ENCODE results near the gene HDGF.

The HDGF gene

DNA sequence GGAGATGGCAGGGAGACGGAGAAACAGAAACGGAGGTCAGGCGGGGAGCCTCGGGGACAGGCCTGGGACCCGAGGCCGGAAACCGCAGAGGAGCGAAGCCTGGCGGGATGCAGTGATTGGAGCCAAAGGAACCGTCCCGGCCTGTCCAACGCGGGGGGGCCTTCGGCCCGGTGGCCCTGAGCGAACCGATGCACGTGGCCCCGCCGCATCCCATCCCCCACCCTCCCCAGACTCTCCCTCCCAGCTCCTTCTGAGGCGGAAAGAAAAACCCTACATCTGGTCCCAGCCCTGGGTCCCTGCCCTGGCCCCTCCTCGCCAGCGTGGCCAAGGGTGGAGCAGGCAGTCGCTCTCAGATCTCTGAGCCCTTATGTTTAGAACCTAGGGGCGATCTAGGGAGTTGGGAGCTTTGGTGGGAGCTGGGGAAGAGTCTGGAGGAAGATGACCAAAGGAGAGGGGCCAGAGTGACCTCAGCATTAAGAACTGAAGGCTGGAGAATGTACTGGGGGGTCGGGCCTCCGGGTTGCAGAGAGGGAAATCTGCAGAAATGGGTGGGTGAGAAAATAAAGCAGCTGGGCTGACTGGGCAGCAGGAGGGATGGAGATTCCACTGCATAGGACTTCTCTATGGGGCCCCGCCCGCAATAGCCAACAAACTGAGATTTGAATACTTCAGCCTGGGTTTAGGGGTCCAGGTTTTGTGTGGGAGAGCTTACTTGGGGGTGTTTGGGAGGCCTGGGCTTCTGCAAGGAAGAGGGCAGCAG is 44.6 kb downstream of the HDGF start:
- peak overlapping the region; percentile 54 for H3K23ac ChIP-seq (ENCODE audit: low read length)
- WGBS (ENCODE audit: extremely low coverage, insufficient coverage, low lambda C conversion rate) = no CpG with 5 or more reads among the region's 29 CpGs
- H2BK5ac ChIP-seq (ENCODE audit: low read length) = peak overlapping the region; percentile 83
- H3K27ac ChIP-seq (ENCODE audit: low read depth, low read length) = peak overlapping the region; percentile 98
- peaks cover 2% of the 10 kb centered on the region for H3K79me1 ChIP-seq (ENCODE audit: low read length)
- peak overlapping the region; percentile 92 for H3K4ac ChIP-seq (ENCODE audit: low read depth, low read length)
- H4K5ac ChIP-seq (ENCODE audit: low read length) = peak overlapping the region; percentile 97
- peak overlapping the region; percentile 8 for H2AK5ac ChIP-seq (ENCODE audit: low read length)
- H3K18ac ChIP-seq (ENCODE audit: low read length) = peak overlapping the region; percentile 94
- H3K56ac ChIP-seq (ENCODE audit: low read length) = peak overlapping the region; percentile 90
- peaks cover 42% of the 10 kb centered on the region for H3K4me1 ChIP-seq (ENCODE audit: control insufficient read depth, low read depth, low read length)
- H2BK120ac ChIP-seq (ENCODE audit: low read depth, low read length) = peak overlapping the region; percentile 95
- no peaks in the 10 kb centered on the region for H3K36me3 ChIP-seq (ENCODE audit: control insufficient read depth, insufficient read depth, low read length)
- peak overlapping the region; percentile 34 for H3K4me3 ChIP-seq (ENCODE audit: low read length)
- H3K27me3 ChIP-seq (ENCODE audit: insufficient read depth, low read length, poor library complexity) = no peaks in the 10 kb centered on the region
- peak overlapping the region; percentile 78 for H3K9ac ChIP-seq (ENCODE audit: low read length)
- H3K4me2 ChIP-seq (ENCODE audit: low read length) = peak overlapping the region; percentile 69
- DNase-seq = peak; percentile 91
- peaks cover 3% of the 10 kb centered on the region for H3K79me2 ChIP-seq (ENCODE audit: control insufficient read depth, insufficient read depth, low read length)
- peak overlapping the region; percentile 90 for H4K8ac ChIP-seq (ENCODE audit: low read depth, low read length)
- H2BK15ac ChIP-seq (replicated peaks; ENCODE audit: low read depth) = peak overlapping the region; percentile 9

GRCh38 chr1:156705918-156706656 is 45.4 kb downstream of the HDGF start:
- Histone ChIP-seq H3K9ac (ENCODE audit: low read length) (peak overlapping the region; percentile 78), H3K4me1 (ENCODE audit: control insufficient read depth, low read depth, low read length) (peaks cover 39% of the 10 kb centered on the region), H3K4ac (ENCODE audit: low read depth, low read length) (peak overlapping the region; percentile 92), H3K4me2 (ENCODE audit: low read length) (peak overlapping the region; percentile 92), H3K36me3 (ENCODE audit: control insufficient read depth, insufficient read depth, low read length) (no peaks in the 10 kb centered on the region), H3K79me2 (ENCODE audit: control insufficient read depth, insufficient read depth, low read length) (peaks cover 3% of the 10 kb centered on the region), H3K23ac (ENCODE audit: low read length) (peak overlapping the region; percentile 54), H3K4me3 (ENCODE audit: low read length) (peak overlapping the region; percentile 51), H3K79me1 (ENCODE audit: low read length) (peaks cover 2% of the 10 kb centered on the region), H2AK5ac (ENCODE audit: low read length) (no peak overlapping the region), H3K18ac (ENCODE audit: low read length) (peak overlapping the region; percentile 94), H4K8ac (ENCODE audit: low read depth, low read length) (peak overlapping the region; percentile 90), H3K27ac (ENCODE audit: low read depth, low read length) (peak overlapping the region; percentile 98), H3K27me3 (ENCODE audit: insufficient read depth, low read length, poor library complexity) (no peaks in the 10 kb centered on the region), H3K56ac (ENCODE audit: low read length) (peak overlapping the region; percentile 90), H2BK5ac (ENCODE audit: low read length) (peak overlapping the region; percentile 70), H4K5ac (ENCODE audit: low read length) (no peak overlapping the region), H2BK120ac (ENCODE audit: low read depth, low read length) (peak overlapping the region; percentile 95), H2BK15ac (replicated peaks; ENCODE audit: low read depth) (no peak overlapping the region)
- peak; percentile 97 for DNase-seq
- WGBS (ENCODE audit: extremely low coverage, insufficient coverage, low lambda C conversion rate) = no CpG with 5 or more reads among the region's 45 CpGs

DNA sequence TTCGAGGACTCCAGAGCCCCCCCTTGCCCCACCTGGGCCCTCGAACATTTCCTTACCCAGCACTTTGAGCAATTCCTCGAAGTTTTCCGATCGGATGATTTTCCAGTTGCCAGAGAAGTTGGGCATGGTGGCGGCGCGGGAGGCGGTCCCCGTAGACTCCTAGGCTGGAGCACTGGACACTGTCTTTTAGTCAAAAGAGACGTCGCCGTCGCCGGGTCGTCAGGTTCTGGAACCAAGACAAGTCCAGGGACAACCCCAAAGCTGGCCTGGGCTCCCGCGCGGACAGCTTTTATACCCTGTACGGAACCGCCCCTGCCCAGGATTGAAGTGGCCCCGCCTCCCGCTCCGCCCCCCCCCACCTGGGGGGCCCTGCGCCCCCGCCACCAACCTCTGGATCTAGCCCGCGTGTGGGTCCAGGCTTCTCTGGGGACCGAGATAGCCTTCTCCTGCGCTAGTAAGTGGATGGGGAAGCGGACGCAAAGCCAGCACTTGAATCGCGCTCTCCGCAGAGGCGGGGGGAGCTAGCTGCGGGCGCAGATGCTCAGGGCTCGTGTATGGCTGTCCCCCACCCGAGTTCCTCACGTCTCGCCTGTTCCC is 46.1 kb downstream of the HDGF start, which contains the start of gene CRABP2:
TSS of gene CRABP2 (minus strand) at position 263 of the 597 bp plus-strand sequence. CDS start at position 126, 137 bp downstream.
- peak; percentile 80 for DNase-seq
- WGBS (ENCODE audit: extremely low coverage, insufficient coverage, low lambda C conversion rate) = no CpG with 5 or more reads among the region's 42 CpGs
- H3K18ac ChIP-seq (ENCODE audit: low read length) = peak within 1 kb of the TSS; percentile 94

DNA sequence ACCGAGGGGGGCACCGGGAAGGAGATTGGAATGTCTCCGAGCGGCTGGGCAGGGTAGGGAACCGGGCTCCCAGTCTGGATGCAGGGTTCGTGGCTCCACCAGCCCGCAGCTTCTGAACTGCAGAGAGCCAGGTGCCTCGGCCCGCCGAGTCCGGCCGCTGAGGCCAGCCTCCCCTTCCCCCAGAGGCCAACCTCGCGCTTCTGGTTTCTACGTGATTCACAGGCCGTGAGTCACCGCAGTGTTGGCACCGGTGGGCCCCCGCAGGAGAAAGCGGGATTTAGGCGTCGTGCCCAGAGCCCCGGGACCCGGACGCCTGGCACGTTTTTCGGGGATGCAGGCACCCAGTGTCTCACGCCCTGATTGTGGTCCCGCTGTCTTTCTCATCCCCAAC is 46.5 kb downstream of the HDGF start:
- peaks cover 2% of the 10 kb centered on the region for H3K79me1 ChIP-seq (ENCODE audit: low read length)
- peaks cover 2% of the 10 kb centered on the region for H3K36me3 ChIP-seq (ENCODE audit: control insufficient read depth, insufficient read depth, low read length)
- H3K9ac ChIP-seq (ENCODE audit: low read length) = peak overlapping the region; percentile 60
- H3K27me3 ChIP-seq (ENCODE audit: insufficient read depth, low read length, poor library complexity) = no peaks in the 10 kb centered on the region
- H3K79me2 ChIP-seq (ENCODE audit: control insufficient read depth, insufficient read depth, low read length) = peaks cover 3% of the 10 kb centered on the region
- H2BK5ac ChIP-seq (ENCODE audit: low read length) = no peak overlapping the region
- no peak overlapping the region for H2AK5ac ChIP-seq (ENCODE audit: low read length)
- peak overlapping the region; percentile 90 for H3K56ac ChIP-seq (ENCODE audit: low read length)
- H3K4me2 ChIP-seq (ENCODE audit: low read length) = peak overlapping the region; percentile 90
- peak overlapping the region; percentile 29 for H3K4ac ChIP-seq (ENCODE audit: low read depth, low read length)
- peak overlapping the region; percentile 39 for H3K4me3 ChIP-seq (ENCODE audit: low read length)
- H4K8ac ChIP-seq (ENCODE audit: low read depth, low read length) = no peak overlapping the region
- no peak overlapping the region for H3K23ac ChIP-seq (ENCODE audit: low read length)
- no peak overlapping the region for H2BK120ac ChIP-seq (ENCODE audit: low read depth, low read length)
- H3K27ac ChIP-seq (ENCODE audit: low read depth, low read length) = no peak overlapping the region
- peaks cover 36% of the 10 kb centered on the region for H3K4me1 ChIP-seq (ENCODE audit: control insufficient read depth, low read depth, low read length)
- WGBS (ENCODE audit: extremely low coverage, insufficient coverage, low lambda C conversion rate) = no CpG with 5 or more reads among the region's 29 CpGs
- no peak overlapping the region for H2BK15ac ChIP-seq (replicated peaks; ENCODE audit: low read depth)
- no peak overlapping the region for H4K5ac ChIP-seq (ENCODE audit: low read length)
- DNase-seq = peak; percentile 56
- H3K18ac ChIP-seq (ENCODE audit: low read length) = peak overlapping the region; percentile 31

More for the DNA sequence above, 46.1 kb downstream of the HDGF start, which contains the start of gene CRABP2:
- no peak within 1 kb of the TSS for H2AK5ac ChIP-seq (ENCODE audit: low read length)
- peaks cover 2% of the 10 kb centered on the region for H3K79me1 ChIP-seq (ENCODE audit: low read length)
- no peaks in the 10 kb centered on the region for H3K27me3 ChIP-seq (ENCODE audit: insufficient read depth, low read length, poor library complexity)
- H3K4me2 ChIP-seq (ENCODE audit: low read length) = peak within 1 kb of the TSS; percentile 92
- no peak within 1 kb of the TSS for H2BK120ac ChIP-seq (ENCODE audit: low read depth, low read length)
- peak within 1 kb of the TSS; percentile 70 for H2BK5ac ChIP-seq (ENCODE audit: low read length)
- no peak within 1 kb of the TSS for H2BK15ac ChIP-seq (replicated peaks; ENCODE audit: low read depth)
- H4K8ac ChIP-seq (ENCODE audit: low read depth, low read length) = no peak within 1 kb of the TSS
- peak within 1 kb of the TSS; percentile 37 for H3K23ac ChIP-seq (ENCODE audit: low read length)
- peaks cover 36% of the 10 kb centered on the region for H3K4me1 ChIP-seq (ENCODE audit: control insufficient read depth, low read depth, low read length)
- no peak within 1 kb of the TSS for H4K5ac ChIP-seq (ENCODE audit: low read length)
- H3K4me3 ChIP-seq (ENCODE audit: low read length) = peak within 1 kb of the TSS; percentile 51
- peak within 1 kb of the TSS; percentile 78 for H3K9ac ChIP-seq (ENCODE audit: low read length)
- H3K36me3 ChIP-seq (ENCODE audit: control insufficient read depth, insufficient read depth, low read length) = peaks cover 2% of the 10 kb centered on the region
- H3K56ac ChIP-seq (ENCODE audit: low read length) = peak within 1 kb of the TSS; percentile 90
- peak within 1 kb of the TSS; percentile 92 for H3K4ac ChIP-seq (ENCODE audit: low read depth, low read length)
- peaks cover 3% of the 10 kb centered on the region for H3K79me2 ChIP-seq (ENCODE audit: control insufficient read depth, insufficient read depth, low read length)
- peak within 1 kb of the TSS; percentile 98 for H3K27ac ChIP-seq (ENCODE audit: low read depth, low read length)

DNA sequence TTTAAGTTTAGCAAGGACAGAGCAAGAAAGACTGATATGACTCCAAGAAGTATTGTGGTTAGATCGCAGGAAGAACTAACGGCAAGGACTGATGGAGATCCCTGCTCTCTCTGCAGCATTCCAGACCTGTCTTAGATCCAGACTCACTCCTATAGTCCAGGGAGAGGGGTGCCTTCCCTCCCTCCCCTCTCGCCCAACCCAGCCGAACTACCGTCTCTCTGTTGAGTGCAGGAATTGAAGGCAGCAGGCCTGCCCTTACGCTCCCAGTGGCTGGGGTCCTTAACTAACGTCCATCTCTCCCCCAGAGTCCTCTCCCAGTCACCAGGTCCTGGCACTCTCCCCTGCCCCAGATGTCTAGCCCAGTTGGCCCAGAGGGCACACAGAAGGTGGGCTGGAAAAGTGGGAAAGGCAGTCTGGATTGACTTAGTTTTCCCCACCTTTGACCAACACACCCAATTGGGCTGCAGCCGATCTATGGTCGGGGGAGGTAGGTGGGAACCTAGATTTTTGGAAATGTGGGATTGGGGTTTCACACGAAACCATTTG is 47.2 kb downstream of the HDGF start:
- peak overlapping the region; percentile 60 for H3K9ac ChIP-seq (ENCODE audit: low read length)
- peak overlapping the region; percentile 90 for H3K56ac ChIP-seq (ENCODE audit: low read length)
- H3K4me3 ChIP-seq (ENCODE audit: low read length) = peak overlapping the region; percentile 39
- no peak overlapping the region for H3K27ac ChIP-seq (ENCODE audit: low read depth, low read length)
- no peak overlapping the region for H2AK5ac ChIP-seq (ENCODE audit: low read length)
- no peak overlapping the region for H3K23ac ChIP-seq (ENCODE audit: low read length)
- H3K4me1 ChIP-seq (ENCODE audit: control insufficient read depth, low read depth, low read length) = peaks cover 31% of the 10 kb centered on the region
- H3K79me2 ChIP-seq (ENCODE audit: control insufficient read depth, insufficient read depth, low read length) = peaks cover 3% of the 10 kb centered on the region
- H3K79me1 ChIP-seq (ENCODE audit: low read length) = peaks cover 2% of the 10 kb centered on the region
- H3K36me3 ChIP-seq (ENCODE audit: control insufficient read depth, insufficient read depth, low read length) = peaks cover 3% of the 10 kb centered on the region
- peak overlapping the region; percentile 31 for H3K18ac ChIP-seq (ENCODE audit: low read length)
- H3K27me3 ChIP-seq (ENCODE audit: insufficient read depth, low read length, poor library complexity) = no peaks in the 10 kb centered on the region
- H4K5ac ChIP-seq (ENCODE audit: low read length) = no peak overlapping the region
- H3K4ac ChIP-seq (ENCODE audit: low read depth, low read length) = no peak overlapping the region
- H4K8ac ChIP-seq (ENCODE audit: low read depth, low read length) = no peak overlapping the region
- no peak overlapping the region for H2BK5ac ChIP-seq (ENCODE audit: low read length)
- WGBS (ENCODE audit: extremely low coverage, insufficient coverage, low lambda C conversion rate) = no CpG with 5 or more reads among the region's 10 CpGs
- H2BK15ac ChIP-seq (replicated peaks; ENCODE audit: low read depth) = no peak overlapping the region
- peak; percentile 49 for DNase-seq
- peak overlapping the region; percentile 90 for H3K4me2 ChIP-seq (ENCODE audit: low read length)
- no peak overlapping the region for H2BK120ac ChIP-seq (ENCODE audit: low read depth, low read length)

Data from mesendoderm (in vitro differentiated cells).